SU-DHL-6 (cell line): ENCODE measurements around the gene KIF5C.

Experiments used
- H2AFZ ChIP-seq: fragments of 200-600 bp; sonication (generic); 2 replicates; pipeline ENCODE4 v1.6.1; 2014; ENCODE audit warnings: low read depth, mild to moderate bottlenecking, moderate library complexity, mixed read lengths, antibody characterized with exemption, low read length; ENCODE audit not compliant: severe bottlenecking
- H3F3A ChIP-seq: fragments of 200-600 bp; shearing (Covaris generic); 2 replicates; pipeline ENCODE4 v1.6.0; 2016; ENCODE audit warnings: antibody characterized with exemption, mild to moderate bottlenecking; ENCODE audit not compliant: insufficient read depth
- H3K27ac ChIP-seq: fragments of 200-600 bp; sonication (generic); 2 replicates; pipeline ENCODE4 v1.5.1; 2016; ENCODE audit warnings: low read depth, mild to moderate bottlenecking, low read length, moderate library complexity, mixed read lengths
- H3K27me3 ChIP-seq: fragments of 200-600 bp; sonication (generic), shearing (Covaris generic); 2 replicates; pipeline ENCODE4 v1.6.0; 2014; ENCODE audit warnings: mild to moderate bottlenecking, low read length
- H3K36me3 ChIP-seq: fragments of 200-600 bp; sonication (generic); 2 replicates; pipeline ENCODE4 v1.6.1; 2014; ENCODE audit warnings: mild to moderate bottlenecking, low read length, mixed read lengths
- H3K4me2 ChIP-seq: fragments of 300-600, 200-600 bp; shearing (Covaris generic), sonication (generic); 2 replicates; pipeline ENCODE4 v1.6.0; 2014; ENCODE audit warnings: low read length, low read depth, mild to moderate bottlenecking; ENCODE audit not compliant: poor library complexity, severe bottlenecking
- H3K4me3 ChIP-seq: fragments of 200-600 bp; sonication (generic); 2 replicates; pipeline ENCODE4 v1.5.1; 2014; ENCODE audit warnings: antibody characterized with exemption, low read length, mild to moderate bottlenecking, mixed read lengths; ENCODE audit not compliant: insufficient read depth, poor library complexity, severe bottlenecking
- H3K79me2 ChIP-seq: fragments of 200-600 bp; sonication (generic); 2 replicates; pipeline ENCODE4 v1.6.1; 2014; ENCODE audit warnings: mild to moderate bottlenecking, low read length, moderate library complexity; ENCODE audit not compliant: insufficient read depth
- H3K9ac ChIP-seq: fragments of 200-600 bp; sonication (generic); 2 replicates; pipeline ENCODE4 v1.7.0; 2014; ENCODE audit warnings: mild to moderate bottlenecking, low read length
- H3K9me2 ChIP-seq: fragments of 200-600 bp; sonication (generic); replicated peaks from 2 replicates; pipeline ENCODE4 v1.6.1; 2014; ENCODE audit warnings: low read length; ENCODE audit not compliant: insufficient read depth
- H3K9me3 ChIP-seq: fragments of 200-600 bp; sonication (generic); 2 replicates; pipeline ENCODE4 v1.6.1; 2014; ENCODE audit warnings: low read length, mixed read lengths; ENCODE audit not compliant: insufficient read depth
- H4K20me1 ChIP-seq: fragments of 200-600 bp; sonication (generic); 2 replicates; pipeline ENCODE4 v1.6.1; 2014; ENCODE audit warnings: low read depth, mild to moderate bottlenecking, antibody characterized with exemption, low read length, moderate library complexity, mixed read lengths
- EZH2phosphoT487 ChIP-seq: fragments of 200-600 bp; sonication (generic), shearing (Covaris generic); conservative IDR thresholded peaks from 2 replicates; pipeline ENCODE4 v1.6.1; 2018; ENCODE audit warnings: mild to moderate bottlenecking, antibody characterized with exemption, low read length, moderate library complexity, mixed read lengths
- TF ChIP-seq, protein P1 (sequence below): fragments of 200-600 bp; sonication (generic); IDR thresholded peaks from one replicate; pipeline ENCODE4 v1.5.1; 2017; ENCODE audit warnings: antibody characterized with exemption, mild to moderate bottlenecking, low read length, moderate library complexity; ENCODE audit not compliant: insufficient read depth, poor library complexity, severe bottlenecking

KIF5C gene

DNA sequence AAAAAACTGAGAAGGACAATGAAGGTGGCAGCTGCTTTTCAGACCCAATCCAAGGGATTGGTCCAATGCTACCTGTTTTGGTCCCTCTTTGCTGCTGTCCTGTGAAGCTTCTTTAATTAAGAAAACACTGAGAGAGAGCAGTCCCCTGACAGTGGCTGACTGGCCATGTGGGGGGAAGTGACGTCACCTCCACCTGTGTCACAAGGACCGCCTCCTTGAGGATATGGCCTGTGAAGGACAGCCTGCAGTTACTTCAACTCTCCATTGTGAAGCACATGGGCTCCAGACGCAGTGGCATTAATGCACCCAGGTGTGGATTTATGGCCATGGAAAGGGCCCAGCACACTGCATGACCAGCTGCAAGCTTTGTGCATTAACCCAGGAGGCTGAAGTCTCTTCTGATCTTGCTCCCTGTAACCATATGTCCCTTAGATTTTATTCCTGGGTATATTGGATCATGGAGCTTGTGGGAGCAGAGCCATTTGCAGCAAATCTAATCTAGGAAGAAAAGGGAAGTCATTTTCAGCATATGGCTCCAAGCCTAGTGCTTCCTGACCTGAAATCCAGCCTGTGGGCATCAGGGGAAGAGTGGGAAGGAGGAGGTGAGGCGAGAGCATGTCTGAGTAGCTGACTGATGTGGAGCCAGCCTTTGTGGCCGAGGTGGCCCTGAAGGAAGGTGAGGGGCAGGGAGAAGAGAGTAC is 32.2 kb downstream of the KIF5C start:
- Histone ChIP-seq H3K79me2 (no peaks in the 10 kb centered on the region), H3K9me3 (no peaks in the 10 kb centered on the region), H3K9ac (no peak overlapping the region), H3K4me3 (no peak overlapping the region), H3K4me2 (no peak overlapping the region), H4K20me1 (no peaks in the 10 kb centered on the region), H2AFZ (peak overlapping the region; percentile 44), H3F3A (no peaks in the 10 kb centered on the region), H3K36me3 (no peaks in the 10 kb centered on the region), H3K27ac (no peak overlapping the region), H3K9me2 (no peaks in the 10 kb centered on the region), H3K27me3 (no peaks in the 10 kb centered on the region)
- no peak for TF ChIP-seq EZH2phosphoT487
- TF ChIP-seq, protein P1, sequence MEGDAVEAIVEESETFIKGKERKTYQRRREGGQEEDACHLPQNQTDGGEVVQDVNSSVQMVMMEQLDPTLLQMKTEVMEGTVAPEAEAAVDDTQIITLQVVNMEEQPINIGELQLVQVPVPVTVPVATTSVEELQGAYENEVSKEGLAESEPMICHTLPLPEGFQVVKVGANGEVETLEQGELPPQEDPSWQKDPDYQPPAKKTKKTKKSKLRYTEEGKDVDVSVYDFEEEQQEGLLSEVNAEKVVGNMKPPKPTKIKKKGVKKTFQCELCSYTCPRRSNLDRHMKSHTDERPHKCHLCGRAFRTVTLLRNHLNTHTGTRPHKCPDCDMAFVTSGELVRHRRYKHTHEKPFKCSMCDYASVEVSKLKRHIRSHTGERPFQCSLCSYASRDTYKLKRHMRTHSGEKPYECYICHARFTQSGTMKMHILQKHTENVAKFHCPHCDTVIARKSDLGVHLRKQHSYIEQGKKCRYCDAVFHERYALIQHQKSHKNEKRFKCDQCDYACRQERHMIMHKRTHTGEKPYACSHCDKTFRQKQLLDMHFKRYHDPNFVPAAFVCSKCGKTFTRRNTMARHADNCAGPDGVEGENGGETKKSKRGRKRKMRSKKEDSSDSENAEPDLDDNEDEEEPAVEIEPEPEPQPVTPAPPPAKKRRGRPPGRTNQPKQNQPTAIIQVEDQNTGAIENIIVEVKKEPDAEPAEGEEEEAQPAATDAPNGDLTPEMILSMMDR: no peak

DNA sequence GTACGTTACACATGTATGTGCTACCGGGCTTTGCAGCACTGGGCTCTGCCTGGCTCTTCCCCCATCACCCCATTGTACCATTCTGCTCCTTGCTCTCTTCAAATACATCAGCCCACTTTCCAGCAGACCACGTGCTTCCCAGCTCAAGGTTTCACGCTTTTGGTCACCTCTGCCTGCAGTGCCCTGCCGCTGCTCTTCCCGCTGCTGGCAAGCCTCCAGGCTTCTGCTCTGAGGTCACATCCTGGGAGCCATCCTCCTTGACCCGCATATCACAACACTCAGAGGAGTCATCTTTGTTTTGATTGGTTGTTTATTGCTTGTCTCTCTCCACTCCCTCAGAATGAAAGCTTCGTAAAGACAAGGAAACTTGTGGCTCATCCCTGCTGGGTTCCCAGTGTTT is 34.1 kb downstream of the KIF5C start:
- H3K9me2 ChIP-seq: no peaks in the 10 kb centered on the region
- H3K36me3 ChIP-seq: no peaks in the 10 kb centered on the region
- no peak overlapping the region for H2AFZ ChIP-seq
- H3K4me3 ChIP-seq: no peak overlapping the region
- H3K27ac ChIP-seq: no peak overlapping the region
- H3F3A ChIP-seq: no peaks in the 10 kb centered on the region
- H3K4me2 ChIP-seq: no peak overlapping the region
- no peaks in the 10 kb centered on the region for H4K20me1 ChIP-seq
- H3K27me3 ChIP-seq: no peaks in the 10 kb centered on the region
- no peak overlapping the region for H3K9ac ChIP-seq
- H3K79me2 ChIP-seq: no peaks in the 10 kb centered on the region
- no peak for TF ChIP-seq EZH2phosphoT487
- TF ChIP-seq, protein P1: no peak
- H3K9me3 ChIP-seq: no peaks in the 10 kb centered on the region

DNA sequence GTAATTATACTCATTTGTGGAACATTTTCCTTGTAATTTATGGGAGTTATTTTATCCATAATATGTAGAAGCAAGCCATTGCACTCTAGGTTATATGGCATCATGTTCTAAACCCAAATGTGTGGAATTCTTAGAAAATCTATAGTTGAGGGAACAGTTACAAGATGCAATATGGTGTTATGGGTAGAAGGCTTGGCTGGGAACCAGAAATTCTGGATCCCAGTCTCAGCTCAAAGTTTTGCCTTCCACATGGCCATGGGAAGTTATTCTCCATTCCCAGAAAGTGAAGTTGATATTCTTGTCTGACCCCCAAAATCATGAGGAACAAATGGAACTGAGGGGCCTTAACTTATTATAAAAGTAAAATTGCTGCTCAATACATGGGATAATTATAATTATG is 38.0 kb downstream of the KIF5C start:
- no peaks in the 10 kb centered on the region for H3K9me2 ChIP-seq
- H3K9me3 ChIP-seq: no peaks in the 10 kb centered on the region
- no peak overlapping the region for H3K27ac ChIP-seq
- no peak for TF ChIP-seq EZH2phosphoT487
- TF ChIP-seq, protein P1: no peak
- H3K36me3 ChIP-seq: no peaks in the 10 kb centered on the region
- H3K9ac ChIP-seq: no peak overlapping the region
- no peaks in the 10 kb centered on the region for H3F3A ChIP-seq
- no peak overlapping the region for H3K4me2 ChIP-seq
- no peaks in the 10 kb centered on the region for H3K27me3 ChIP-seq
- no peaks in the 10 kb centered on the region for H4K20me1 ChIP-seq
- no peak overlapping the region for H2AFZ ChIP-seq
- H3K4me3 ChIP-seq: no peak overlapping the region
- no peaks in the 10 kb centered on the region for H3K79me2 ChIP-seq
